ELF-1 (cell line): ENCODE measurements around the gene RIPK4.
A peak's percentile ranks its signal among the peaks of the same experiment; 100 is the strongest.
"Not testable (repeated sequence)": the region's sequence is repeated elsewhere in the genome, so short reads cannot be mapped to it uniquely, and the experiment has no call there.

Experiments used
- DNase-seq: peaks from one replicate; pipeline ENCODE4 v3.0.0-alpha.2; 2016; ENCODE audit warnings: low read depth, low spot score

RIPK4 gene

GRCh38 chr21:41714299-41714865, 52.5 kb downstream of the RIPK4 start:
- DNase-seq = not testable (repeated sequence)

- DNase-seq = no peak
These were observed 53.2 kb downstream of the RIPK4 start for GRCh38 chr21:41713495-41714281.

GRCh38 chr21:41712730-41713129, 54.1 kb downstream of the RIPK4 start:
- no peak for DNase-seq

GRCh38 chr21:41712201-41712600, 54.7 kb downstream of the RIPK4 start:
- no peak for DNase-seq

- DNase-seq = no peak
These were observed 55.3 kb downstream of the RIPK4 start for GRCh38 chr21:41711416-41712007.

- no peak for DNase-seq
These were observed 56.1 kb downstream of the RIPK4 start for GRCh38 chr21:41710823-41711160.

- no peak for DNase-seq
These were observed 56.7 kb downstream of the RIPK4 start for GRCh38 chr21:41709965-41710822.

GRCh38 chr21:41709166-41709565, 57.7 kb downstream of the RIPK4 start:
- DNase-seq = no peak

- no peak for DNase-seq
These were observed 58.9 kb downstream of the RIPK4 start for GRCh38 chr21:41707960-41708330.

- no peak for DNase-seq
These were observed 59.5 kb downstream of the RIPK4 start for GRCh38 chr21:41707231-41707959.

- DNase-seq = no peak
These were observed 60.2 kb downstream of the RIPK4 start for GRCh38 chr21:41706678-41707077.

GRCh38 chr21:41706263-41706639, 60.6 kb downstream of the RIPK4 start:
- no peak for DNase-seq

- no peak for DNase-seq
These were observed 61.1 kb downstream of the RIPK4 start for GRCh38 chr21:41705546-41706262.

- DNase-seq = peak; percentile 54
These were observed 62.9 kb downstream of the RIPK4 start for GRCh38 chr21:41703857-41704501.

- no peak for DNase-seq
These were observed 65.1 kb downstream of the RIPK4 start for GRCh38 chr21:41701749-41702148.

GRCh38 chr21:41699311-41699710, 67.5 kb downstream of the RIPK4 start:
- no peak for DNase-seq

- no peak for DNase-seq
These were observed 68.8 kb downstream of the RIPK4 start for GRCh38 chr21:41698071-41698470.

- no peak for DNase-seq
These were observed 71.3 kb downstream of the RIPK4 start for GRCh38 chr21:41695513-41695912.

- DNase-seq = not testable (repeated sequence)
These were observed 72.8 kb downstream of the RIPK4 start for GRCh38 chr21:41694042-41694441.

GRCh38 chr21:41692185-41692565, 74.7 kb downstream of the RIPK4 start:
- no peak for DNase-seq
